ENCODE results near the gene CNOT6. TPM values are rescaled to one million over a fixed set of nuclear protein-coding genes. Genes with fewer than 3 reads are reported as not detected.

Gene CNOT6
- total RNA-seq, 4 donors from 2014 or later, result 8.9 to 12.2 (median 11.2) TPM

DNA sequence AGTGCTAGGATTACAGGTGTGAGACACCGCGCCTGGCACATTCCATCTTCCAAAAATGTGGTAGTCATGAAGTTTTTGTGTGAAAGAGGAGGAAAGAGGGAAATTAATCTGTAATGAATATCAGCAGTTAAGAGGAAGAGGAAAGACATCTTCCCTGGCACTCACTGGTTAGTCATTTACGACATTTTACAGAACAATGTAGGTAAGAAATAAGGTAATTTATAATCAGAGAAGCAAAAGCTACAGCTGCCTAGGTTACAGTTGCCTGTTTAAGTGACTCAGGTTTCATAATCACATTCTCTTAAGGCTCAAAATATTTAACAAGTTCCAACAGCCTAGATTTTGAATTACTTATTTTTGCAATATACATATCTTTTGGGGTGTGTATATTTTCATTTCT is 26.9 kb downstream of the CNOT6 start:
- TF ChIP-seq, protein P1, sequence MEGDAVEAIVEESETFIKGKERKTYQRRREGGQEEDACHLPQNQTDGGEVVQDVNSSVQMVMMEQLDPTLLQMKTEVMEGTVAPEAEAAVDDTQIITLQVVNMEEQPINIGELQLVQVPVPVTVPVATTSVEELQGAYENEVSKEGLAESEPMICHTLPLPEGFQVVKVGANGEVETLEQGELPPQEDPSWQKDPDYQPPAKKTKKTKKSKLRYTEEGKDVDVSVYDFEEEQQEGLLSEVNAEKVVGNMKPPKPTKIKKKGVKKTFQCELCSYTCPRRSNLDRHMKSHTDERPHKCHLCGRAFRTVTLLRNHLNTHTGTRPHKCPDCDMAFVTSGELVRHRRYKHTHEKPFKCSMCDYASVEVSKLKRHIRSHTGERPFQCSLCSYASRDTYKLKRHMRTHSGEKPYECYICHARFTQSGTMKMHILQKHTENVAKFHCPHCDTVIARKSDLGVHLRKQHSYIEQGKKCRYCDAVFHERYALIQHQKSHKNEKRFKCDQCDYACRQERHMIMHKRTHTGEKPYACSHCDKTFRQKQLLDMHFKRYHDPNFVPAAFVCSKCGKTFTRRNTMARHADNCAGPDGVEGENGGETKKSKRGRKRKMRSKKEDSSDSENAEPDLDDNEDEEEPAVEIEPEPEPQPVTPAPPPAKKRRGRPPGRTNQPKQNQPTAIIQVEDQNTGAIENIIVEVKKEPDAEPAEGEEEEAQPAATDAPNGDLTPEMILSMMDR (IDR thresholded peaks at IDR 0.05), result no peak
- TF ChIP-seq POLR2A (IDR thresholded peaks at IDR 0.05), result no peak
- 83 to 85% methylated on average over 3 of the region's 3 CpGs for WGBS, 2 donors
- intact Hi-C loops (cut with DNase I; ENCODE audit: low total_unique reads), result no loop called here
- no peak for DNase-seq (ENCODE audit: low spot score in 2 of 2)
- H3K4me3 ChIP-seq (ENCODE audit: low read depth, poor library complexity, severe bottlenecking), result no peak overlapping the region

DNA sequence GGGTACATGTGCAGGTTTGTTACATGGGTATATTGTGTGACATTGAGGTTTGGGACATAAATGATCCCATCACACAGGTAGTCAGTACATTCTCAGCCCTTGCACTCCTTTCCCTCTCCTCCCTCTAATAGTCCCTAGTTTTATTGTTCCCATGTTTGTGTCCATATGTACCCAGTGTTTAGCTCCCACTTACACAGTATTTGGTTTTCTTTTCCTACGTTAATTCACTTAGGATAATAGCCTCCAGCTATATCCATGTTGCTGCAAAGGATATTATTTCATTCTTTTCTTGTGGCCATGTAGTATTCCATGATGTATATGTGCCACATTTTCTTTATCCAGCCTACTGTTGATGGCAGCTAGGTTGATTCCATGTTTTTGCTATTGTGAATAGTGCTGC is 27.4 kb downstream of the CNOT6 start:
- WGBS, 2 donors, result 54 to 61% methylated on average over 1 of the region's 1 CpG

DNA sequence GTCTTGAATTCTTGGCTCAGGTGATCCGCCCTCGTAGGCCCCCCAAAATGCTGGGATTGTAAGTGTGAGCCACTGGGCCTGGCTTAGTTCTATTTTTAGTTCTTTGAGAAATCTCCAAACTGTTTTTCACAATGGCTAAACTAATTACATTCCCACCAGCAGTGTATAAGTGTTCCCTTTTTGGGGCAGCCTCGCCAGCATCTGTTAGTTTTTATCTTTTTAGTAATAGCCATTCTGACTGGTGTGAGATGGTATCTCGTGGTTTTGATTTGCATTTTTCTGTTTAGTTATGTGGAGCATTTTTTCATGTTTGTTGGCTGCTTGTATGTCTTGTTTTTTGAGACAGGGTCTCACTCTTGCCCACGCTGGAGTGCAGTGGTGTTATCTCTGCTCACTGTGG is 28.2 kb downstream of the CNOT6 start:
- WGBS, 2 donors, result 83 to 85% methylated on average over 5 of the region's 5 CpGs
- TF ChIP-seq POLR2A (IDR thresholded peaks at IDR 0.05), result no peak
- TF ChIP-seq, protein P1 (IDR thresholded peaks at IDR 0.05), result no peak

More for the DNA sequence above, 27.4 kb downstream of the CNOT6 start:
- intact Hi-C loops (cut with DNase I; ENCODE audit: low total_unique reads), result no loop called here
- no peak for DNase-seq (ENCODE audit: low spot score in 2 of 2)
- TF ChIP-seq, protein P1 (IDR thresholded peaks at IDR 0.05), result no peak
- TF ChIP-seq POLR2A (IDR thresholded peaks at IDR 0.05), result no peak
- no peak overlapping the region for H3K4me3 ChIP-seq (ENCODE audit: low read depth, poor library complexity, severe bottlenecking)

DNA sequence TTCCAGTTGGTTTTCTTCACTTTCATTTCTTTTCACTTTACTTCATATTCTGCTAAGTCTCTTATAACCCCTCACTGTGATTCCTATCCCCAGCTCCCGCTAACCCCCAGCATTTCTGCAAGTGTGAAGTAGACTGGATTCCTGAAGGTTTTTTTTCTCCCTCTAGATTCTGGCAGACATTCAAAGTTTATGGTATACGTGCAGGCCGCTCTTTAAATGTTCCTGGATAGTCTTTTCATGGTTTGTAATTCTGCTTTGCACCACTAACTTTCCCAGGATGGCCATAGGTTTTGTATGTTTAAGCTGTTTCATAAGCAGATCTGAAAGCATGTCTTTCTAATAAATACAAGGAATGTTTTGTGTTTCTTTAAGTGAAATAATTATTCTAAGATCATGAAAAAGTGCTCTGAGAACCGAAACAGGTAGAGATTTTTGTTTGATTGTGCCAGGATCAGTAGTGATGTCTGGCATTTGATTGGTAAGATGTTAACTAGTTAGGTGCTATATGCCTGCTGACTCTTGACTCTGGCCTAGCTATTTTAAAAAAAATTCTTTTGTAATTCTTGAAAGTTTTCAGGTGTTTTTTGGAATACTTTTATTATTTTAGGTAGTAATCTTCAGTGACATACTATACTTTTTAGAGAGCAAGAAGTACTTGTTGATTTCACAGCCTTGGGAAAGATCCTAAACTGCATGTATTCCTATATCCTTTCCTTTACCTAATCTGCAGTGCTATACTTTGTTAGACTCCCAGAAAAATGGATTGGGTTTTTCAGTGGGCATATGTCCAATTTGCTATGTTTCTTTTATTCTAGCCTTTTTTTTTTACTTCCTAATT is 29.7 kb downstream of the CNOT6 start:
- intact Hi-C loops (cut with DNase I; ENCODE audit: low total_unique reads), result no loop called here
- DNase-seq (ENCODE audit: low spot score in 2 of 2), result no peak
- TF ChIP-seq POLR2A (IDR thresholded peaks at IDR 0.05), result no peak
- TF ChIP-seq, protein P1 (IDR thresholded peaks at IDR 0.05), result no peak
- H3K4me3 ChIP-seq (ENCODE audit: low read depth, poor library complexity, severe bottlenecking), result no peak overlapping the region
- 50 to 51% methylated on average over 4 of the region's 4 CpGs for WGBS, 2 donors

More for the DNA sequence above, 28.2 kb downstream of the CNOT6 start:
- H3K4me3 ChIP-seq (ENCODE audit: low read depth, poor library complexity, severe bottlenecking), result no peak overlapping the region
- DNase-seq (ENCODE audit: low spot score in 2 of 2), result no peak
- intact Hi-C loops (cut with DNase I; ENCODE audit: low total_unique reads), result no loop called here

DNA sequence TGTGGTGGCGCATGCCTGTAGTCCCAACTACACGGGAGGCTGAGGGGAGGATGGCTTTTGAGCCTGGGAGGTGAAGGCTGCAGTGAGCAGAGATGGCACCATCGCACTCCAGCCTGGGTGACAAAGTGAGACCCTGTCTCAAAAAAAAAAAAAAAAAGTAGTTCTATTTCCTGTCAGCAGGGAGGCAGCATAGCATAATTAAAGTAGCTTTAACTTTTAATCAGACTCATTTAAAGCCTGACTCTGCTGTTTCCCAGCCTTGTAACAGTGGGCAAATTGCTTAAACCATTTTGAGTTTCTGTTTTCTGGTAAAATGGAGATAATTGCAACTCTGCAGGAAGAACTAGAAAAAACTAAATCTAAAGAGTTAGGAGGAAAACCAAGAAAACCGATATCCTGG is 31.2 kb downstream of the CNOT6 start:
- DNase-seq (ENCODE audit: low spot score in 2 of 2), result no peak
- 90 to 95% methylated on average over 4 of the region's 4 CpGs for whole genome bisulfite sequencing, 2 donors
- intact Hi-C loops (cut with DNase I; ENCODE audit: low total_unique reads), result no loop called here
- H3K4me3 ChIP-seq (ENCODE audit: low read depth, poor library complexity, severe bottlenecking), result no peak overlapping the region
- TF ChIP-seq, protein P1 (IDR thresholded peaks at IDR 0.05), result no peak
- TF ChIP-seq POLR2A (IDR thresholded peaks at IDR 0.05), result no peak

Measured in lower leg skin (tissue), 4 donors.